ENCODE data around the gene ACSS1. TPM values are rescaled to one million over a fixed set of nuclear protein-coding genes. Genes with fewer than 3 reads are reported as not detected.

ACSS1 gene
- polyA plus RNA-seq, 1 experiment, result 1.1 TPM

DNA sequence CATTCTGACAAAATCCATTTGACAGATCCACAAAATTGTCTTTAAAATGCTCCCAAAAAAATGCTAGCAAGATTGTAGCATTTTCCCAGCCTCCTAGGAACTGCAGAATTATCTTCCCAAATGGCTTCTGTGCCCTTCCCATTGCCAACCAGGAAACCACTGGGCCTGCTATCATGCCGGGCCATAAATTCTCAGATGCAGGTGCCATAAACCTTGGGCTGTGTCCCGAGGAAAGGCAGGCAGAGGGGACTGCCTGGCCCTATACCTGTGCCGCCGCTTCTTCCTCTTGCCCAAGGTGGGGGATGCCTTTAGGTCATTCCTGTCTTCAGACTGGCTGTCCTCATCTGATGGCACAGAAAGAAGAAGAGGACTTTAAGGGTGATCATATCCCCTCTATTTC, 21.2 kb upstream of the ACSS1 start:
- CTCF ChIA-PET, result interaction anchor here (0.7 kb wide), 1 partner anchor 99 kb away, joined by 3 read pairs; no protein-coding TSS in a partner anchor
- TF ChIP-seq CTCF (IDR thresholded peaks at IDR 0.05; ENCODE audit: low read depth, low read length), result no peak
- peaks cover 80% of the 10 kb centered on the region for H3K27me3 ChIP-seq (ENCODE audit: control insufficient read depth, insufficient read depth, low read length)
- H3K9me3 ChIP-seq (ENCODE audit: control insufficient read depth, insufficient read depth, low read length), result peaks cover 8% of the 10 kb centered on the region; the same call in 1 of the 2 replicates
- H3K4me3 ChIP-seq (ENCODE audit: low read depth, low read length), result no peak overlapping the region
- H3K27ac ChIP-seq (ENCODE audit: low read depth, low read length), result no peak overlapping the region
- DNase-seq (ENCODE audit: low read depth, low spot score), result no peak
- POLR2A ChIA-PET, result no interaction called here

GRCh38 chr20:25078662-25079061, 20.7 kb upstream of the ACSS1 start:
- no peak overlapping the region for H3K27ac ChIP-seq (ENCODE audit: low read depth, low read length)
- ChIA-PET CTCF (interaction anchor here (0.7 kb wide), 1 partner anchor 100 kb away, joined by 3 read pairs; no protein-coding TSS in a partner anchor), POLR2A (no interaction called here)
- no peak for TF ChIP-seq CTCF (IDR thresholded peaks at IDR 0.05; ENCODE audit: low read depth, low read length)
- no peak for DNase-seq (ENCODE audit: low read depth, low spot score)
- H3K27me3 ChIP-seq (ENCODE audit: control insufficient read depth, insufficient read depth, low read length), result peaks cover 76% of the 10 kb centered on the region
- H3K4me3 ChIP-seq (ENCODE audit: low read depth, low read length), result no peak overlapping the region
- H3K9me3 ChIP-seq (ENCODE audit: control insufficient read depth, insufficient read depth, low read length), result peaks cover 6% of the 10 kb centered on the region; the same call in 1 of the 2 replicates

- CTCF ChIA-PET, result no interaction called here
- Histone ChIP-seq H3K27me3 (ENCODE audit: control insufficient read depth, insufficient read depth, low read length) (peaks cover 73% of the 10 kb centered on the region), H3K9me3 (ENCODE audit: control insufficient read depth, insufficient read depth, low read length) (peaks cover 6% of the 10 kb centered on the region; the same call in 1 of the 2 replicates), H3K4me3 (ENCODE audit: low read depth, low read length) (peak overlapping the region; percentile 25), H3K27ac (ENCODE audit: low read depth, low read length) (no peak overlapping the region)
- TF ChIP-seq CTCF (IDR thresholded peaks at IDR 0.05; ENCODE audit: low read depth, low read length), result no peak
- POLR2A ChIA-PET, result no interaction called here
- no peak for DNase-seq (ENCODE audit: low read depth, low spot score)
These were observed 19.8 kb upstream of the ACSS1 start for GRCh38 chr20:25077610-25078169.

DNA sequence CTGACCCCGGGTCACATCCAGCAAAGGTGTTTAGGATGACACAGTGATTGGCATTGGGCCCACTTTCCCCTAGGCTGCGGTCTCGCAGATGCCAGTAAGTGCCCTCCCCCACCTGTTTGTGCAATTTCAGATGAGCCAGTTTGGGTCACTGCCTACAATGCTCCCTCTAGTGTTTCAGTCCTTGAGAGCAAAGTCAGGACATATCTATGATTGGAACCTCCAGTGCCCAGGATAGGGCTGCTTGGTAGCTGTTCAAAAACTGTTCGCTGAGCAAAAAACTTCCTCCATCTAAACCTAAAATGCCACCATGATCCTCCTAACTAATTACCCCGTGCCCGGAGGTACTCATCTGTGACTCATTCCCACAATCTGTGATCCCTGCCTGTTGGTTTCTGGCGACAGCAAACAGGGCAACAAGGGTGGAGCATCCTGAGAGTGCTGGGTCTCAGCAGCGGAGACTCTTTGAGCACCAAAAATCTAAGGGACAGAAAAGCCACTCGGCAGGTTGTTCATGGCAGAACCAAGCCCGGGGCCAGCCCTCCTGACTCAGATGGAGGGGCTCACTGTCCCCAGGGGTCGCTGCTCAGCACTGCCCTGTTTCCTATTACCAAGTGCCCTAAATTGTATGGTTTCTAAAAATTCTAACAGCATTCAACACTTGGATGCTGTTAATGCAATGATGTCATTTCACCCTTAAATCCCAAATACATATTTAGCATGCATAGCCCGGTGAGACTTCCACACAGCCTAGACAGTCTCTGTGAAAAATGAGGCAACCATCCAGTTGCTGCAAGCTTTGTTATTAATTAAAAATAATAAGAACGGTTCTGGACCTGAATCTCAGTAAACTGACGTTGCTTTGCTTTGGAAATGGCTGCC, 19.0 kb upstream of the ACSS1 start:
- POLR2A ChIA-PET, result no interaction called here
- no peak for TF ChIP-seq CTCF (IDR thresholded peaks at IDR 0.05; ENCODE audit: low read depth, low read length)
- CTCF ChIA-PET, result interaction anchor here (0.6 kb wide), 1 partner anchor 73 kb away, joined by 3 read pairs; no protein-coding TSS in a partner anchor
- DNase-seq (ENCODE audit: low read depth, low spot score), result no peak
- no peak overlapping the region for H3K27ac ChIP-seq (ENCODE audit: low read depth, low read length)
- H3K4me3 ChIP-seq (ENCODE audit: low read depth, low read length), result peak overlapping the region; percentile 25; the same call in 1 of the 2 replicates
- H3K27me3 ChIP-seq (ENCODE audit: control insufficient read depth, insufficient read depth, low read length), result peaks cover 72% of the 10 kb centered on the region
- peaks cover 6% of the 10 kb centered on the region; the same call in 1 of the 2 replicates for H3K9me3 ChIP-seq (ENCODE audit: control insufficient read depth, insufficient read depth, low read length)

- H3K27me3 ChIP-seq (ENCODE audit: control insufficient read depth, insufficient read depth, low read length), result peaks cover 73% of the 10 kb centered on the region
- TF ChIP-seq CTCF (IDR thresholded peaks at IDR 0.05; ENCODE audit: low read depth, low read length), result no peak
- H3K9me3 ChIP-seq (ENCODE audit: control insufficient read depth, insufficient read depth, low read length), result peaks cover 3% of the 10 kb centered on the region; the same call in 1 of the 2 replicates
- POLR2A ChIA-PET, result no interaction called here
- no peak for DNase-seq (ENCODE audit: low read depth, low spot score)
- H3K27ac ChIP-seq (ENCODE audit: low read depth, low read length), result no peak overlapping the region
- no peak overlapping the region for H3K4me3 ChIP-seq (ENCODE audit: low read depth, low read length)
- CTCF ChIA-PET, result interaction anchor here (1.6 kb wide), 1 partner anchor 11 kb away, joined by 4 read pairs; no protein-coding TSS in a partner anchor
These were observed 18.3 kb upstream of the ACSS1 start for GRCh38 chr20:25076201-25076600.

Measured in AG04450 (cell line).